NCI-H146 treated with DMSO at 0.1 percent for 48 hours (cell line): ENCODE results near the gene HPF1.
A peak's percentile ranks its signal among the peaks of the same experiment; 100 is the strongest.
"Not testable (repeated sequence)": the region's sequence is repeated elsewhere in the genome, so short reads cannot be mapped to it uniquely, and the experiment has no call there.

Experiments
- DNase-seq: peaks from one replicate; lab custom pipeline; 2025; ENCODE audit not compliant: unreplicated experiment; lab: John Stamatoyannopoulos, UW

The HPF1 gene

DNA sequence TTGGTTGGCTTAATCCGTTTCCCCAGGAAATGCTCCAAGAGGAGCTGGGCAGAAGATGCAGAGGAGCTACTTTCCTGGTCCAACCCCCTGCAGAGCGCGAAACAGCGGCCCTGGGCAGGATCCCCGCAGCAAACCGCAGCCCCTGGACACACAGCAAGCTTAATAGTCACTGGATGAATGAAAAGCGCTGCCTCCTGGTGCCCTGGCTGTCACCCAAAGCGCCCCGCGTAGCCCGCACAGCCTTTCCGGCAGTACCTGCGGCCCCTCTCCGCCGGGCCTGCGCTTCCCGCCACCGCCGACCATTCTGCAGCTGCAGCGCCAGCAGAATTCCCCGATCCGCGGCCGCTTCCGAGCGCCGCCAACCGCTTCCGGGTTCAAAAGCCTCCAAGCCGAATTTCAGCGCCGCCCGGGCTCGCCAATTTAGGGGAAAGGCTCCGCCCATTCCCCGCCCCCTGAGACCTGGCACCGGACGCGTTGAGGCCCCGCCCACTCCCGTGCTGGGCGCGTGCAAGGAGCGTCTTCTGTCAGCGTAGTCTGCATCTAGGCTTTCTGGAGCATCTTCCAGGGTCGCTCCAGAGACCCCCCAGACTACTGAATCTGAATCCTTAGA is at the start of gene HPF1:
TSS of gene HPF1 (minus strand) at position 370 of the 610 bp plus-strand sequence. CDS start at position 303, 67 bp downstream.
- peak; percentile 76 for DNase-seq

DNA sequence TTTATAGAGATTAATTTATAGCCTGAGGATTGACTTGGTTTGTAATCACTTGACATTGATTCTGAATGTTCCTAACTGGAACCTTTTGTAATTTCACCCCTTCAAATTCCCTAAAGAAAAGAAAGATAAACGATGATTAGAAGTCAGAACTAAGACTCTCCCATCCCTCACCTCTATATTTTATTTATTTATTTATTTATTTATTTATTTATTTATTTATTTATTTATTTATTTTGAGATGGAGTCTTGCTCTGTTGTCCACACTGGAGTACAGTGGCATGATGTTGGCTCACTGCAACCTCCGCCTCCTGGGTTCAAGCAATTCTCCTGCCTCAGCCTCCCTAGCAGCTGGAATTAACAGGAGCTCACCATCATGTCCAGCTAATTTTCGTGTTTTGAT is 49.0 kb upstream of the HPF1 start:
- not testable (repeated sequence) for DNase-seq

DNA sequence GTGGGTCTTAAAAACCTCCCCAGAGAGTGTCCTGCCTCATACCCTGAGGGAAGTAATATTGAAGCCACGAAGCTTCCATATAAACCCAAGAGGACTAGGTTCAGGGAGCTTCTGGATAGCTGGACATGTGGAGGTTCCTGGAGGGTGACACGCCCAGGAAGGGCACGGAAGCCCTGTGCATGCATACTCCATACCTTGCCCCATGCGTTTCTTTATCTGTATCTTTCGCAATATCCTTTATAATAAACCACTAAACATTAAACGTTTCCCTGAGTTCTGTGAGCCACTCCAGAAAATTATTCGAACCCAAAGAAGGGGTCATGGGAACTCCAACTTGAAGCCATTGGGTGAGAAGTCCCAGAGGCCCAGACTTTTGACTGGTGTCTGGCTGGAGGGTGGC is 45.7 kb upstream of the HPF1 start:
- no peak for DNase-seq

DNA sequence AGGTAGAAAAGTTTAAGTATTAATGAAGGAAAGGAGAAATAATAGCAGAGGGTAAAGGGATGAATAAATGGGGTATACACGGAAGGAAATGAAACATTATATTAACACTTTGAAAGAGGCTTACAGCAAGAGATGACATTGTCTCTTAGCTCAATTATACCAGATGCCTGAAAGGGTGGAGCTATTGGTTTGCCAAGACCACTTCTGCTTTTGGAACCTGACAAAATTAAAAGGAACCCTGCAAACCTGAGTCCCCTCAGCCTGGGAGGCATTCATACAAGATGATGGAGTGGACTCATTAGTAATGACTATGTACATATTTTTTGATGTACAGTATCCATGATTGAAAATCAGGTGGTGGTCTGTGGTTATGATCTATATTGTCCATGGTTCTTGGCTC is 45.1 kb upstream of the HPF1 start:
- no peak for DNase-seq

DNA sequence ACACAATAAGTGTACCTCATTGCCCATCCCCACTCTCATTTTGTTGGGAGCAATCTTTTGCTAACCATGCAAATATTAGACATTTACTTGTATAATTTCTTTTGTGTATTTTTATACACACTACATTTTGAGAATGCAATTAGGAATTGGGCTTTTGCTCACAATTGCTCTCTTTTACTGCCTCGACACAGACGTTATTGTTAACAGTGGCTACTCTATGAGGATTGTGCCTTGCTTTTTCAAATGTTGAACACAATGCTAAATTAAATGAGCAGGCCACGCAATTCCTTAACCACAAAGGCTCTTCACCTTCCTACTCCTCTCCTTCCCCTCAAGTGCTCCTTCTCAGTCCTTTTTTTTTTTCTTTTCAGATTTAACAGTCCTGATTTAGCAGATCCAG is 42.8 kb upstream of the HPF1 start:
- DNase-seq, result no peak

DNA sequence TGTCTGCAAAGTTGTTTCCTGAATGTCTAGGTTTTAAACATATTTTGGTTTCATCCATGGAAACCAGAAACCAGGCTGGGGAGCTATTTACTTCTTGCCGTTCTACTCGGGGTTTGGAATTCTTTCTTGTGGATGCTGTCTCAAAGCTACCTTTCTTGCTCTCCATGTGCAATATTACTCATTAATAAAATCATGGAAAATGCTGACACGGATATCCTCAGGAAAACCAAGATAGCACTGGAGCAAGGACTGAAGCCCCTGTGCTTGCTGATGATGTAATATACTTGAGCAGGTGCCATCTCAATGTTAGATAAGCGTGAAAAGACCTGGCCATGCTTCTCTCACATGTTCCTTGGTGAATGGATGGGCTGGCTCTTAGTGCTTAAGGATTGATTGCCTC is 41.5 kb upstream of the HPF1 start:
- no peak for DNase-seq

DNA sequence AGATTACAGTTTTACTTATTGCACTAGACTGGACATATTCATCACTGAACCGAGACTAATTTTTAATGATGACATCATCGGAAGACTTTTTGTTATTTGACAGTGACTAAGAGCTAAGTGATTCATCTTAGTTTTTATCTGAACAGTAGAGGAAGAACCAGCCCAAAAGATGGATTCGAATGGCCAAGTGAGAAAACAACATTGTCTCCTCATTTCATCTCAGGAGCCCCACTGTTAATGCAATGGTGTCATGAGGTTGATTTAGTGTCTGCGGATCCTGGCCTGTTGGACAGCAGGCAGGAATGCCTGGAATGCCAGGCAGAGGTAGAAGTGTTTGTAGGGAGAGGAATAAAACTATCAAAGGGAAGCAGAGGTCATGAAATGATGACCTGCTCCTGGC is 37.8 kb upstream of the HPF1 start:
- no peak for DNase-seq

DNA sequence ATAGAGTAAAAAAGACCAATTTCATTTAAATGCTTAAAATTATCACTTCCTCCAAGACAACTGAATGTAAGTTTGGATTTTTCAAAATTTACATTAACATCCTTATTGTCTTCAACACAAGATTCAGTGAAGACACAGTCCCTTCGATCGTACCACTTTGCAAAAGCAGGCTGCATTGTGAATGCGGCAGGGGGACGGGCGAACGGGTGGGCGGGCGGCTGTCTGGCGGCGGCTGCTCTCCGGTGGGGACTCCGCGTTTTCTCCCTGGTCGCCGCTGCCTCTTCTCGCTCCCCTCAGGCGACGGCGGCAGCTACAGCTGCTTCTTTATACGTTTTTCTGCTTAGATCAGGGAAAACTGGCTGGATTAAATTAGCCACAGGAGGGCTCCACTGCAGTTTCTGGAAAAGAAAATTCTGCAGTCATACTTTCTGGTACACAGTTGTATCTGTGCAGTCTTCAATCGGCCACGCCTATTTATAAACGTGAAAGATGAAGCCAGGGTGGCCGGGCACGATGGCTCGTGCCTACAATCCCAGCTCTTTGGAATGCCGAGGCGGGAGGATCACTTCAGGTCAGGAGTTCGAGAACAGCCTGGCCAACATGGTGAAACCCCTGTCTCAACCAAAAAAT is 33.9 kb upstream of the HPF1 start:
- DNase-seq, result peak; percentile 46

DNA sequence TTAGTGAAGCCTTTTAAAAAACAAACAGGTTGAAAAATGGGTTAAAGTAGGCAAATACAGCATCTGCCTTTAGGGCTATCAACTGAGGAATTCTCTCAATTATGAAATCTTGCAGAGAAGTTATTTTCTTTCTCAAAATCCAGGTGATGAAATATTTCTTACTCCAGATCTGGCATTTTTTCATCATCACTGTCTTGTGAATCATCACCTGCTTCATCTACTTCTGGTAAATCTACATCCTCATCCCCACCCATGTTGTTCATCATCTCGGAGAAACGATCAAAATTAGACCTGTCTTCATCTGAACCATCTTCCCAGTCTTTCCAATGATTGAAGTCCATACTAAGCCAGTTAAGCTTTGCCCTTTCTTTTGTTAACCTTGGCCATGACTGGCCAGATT is 33.3 kb upstream of the HPF1 start:
- no peak for DNase-seq

DNA sequence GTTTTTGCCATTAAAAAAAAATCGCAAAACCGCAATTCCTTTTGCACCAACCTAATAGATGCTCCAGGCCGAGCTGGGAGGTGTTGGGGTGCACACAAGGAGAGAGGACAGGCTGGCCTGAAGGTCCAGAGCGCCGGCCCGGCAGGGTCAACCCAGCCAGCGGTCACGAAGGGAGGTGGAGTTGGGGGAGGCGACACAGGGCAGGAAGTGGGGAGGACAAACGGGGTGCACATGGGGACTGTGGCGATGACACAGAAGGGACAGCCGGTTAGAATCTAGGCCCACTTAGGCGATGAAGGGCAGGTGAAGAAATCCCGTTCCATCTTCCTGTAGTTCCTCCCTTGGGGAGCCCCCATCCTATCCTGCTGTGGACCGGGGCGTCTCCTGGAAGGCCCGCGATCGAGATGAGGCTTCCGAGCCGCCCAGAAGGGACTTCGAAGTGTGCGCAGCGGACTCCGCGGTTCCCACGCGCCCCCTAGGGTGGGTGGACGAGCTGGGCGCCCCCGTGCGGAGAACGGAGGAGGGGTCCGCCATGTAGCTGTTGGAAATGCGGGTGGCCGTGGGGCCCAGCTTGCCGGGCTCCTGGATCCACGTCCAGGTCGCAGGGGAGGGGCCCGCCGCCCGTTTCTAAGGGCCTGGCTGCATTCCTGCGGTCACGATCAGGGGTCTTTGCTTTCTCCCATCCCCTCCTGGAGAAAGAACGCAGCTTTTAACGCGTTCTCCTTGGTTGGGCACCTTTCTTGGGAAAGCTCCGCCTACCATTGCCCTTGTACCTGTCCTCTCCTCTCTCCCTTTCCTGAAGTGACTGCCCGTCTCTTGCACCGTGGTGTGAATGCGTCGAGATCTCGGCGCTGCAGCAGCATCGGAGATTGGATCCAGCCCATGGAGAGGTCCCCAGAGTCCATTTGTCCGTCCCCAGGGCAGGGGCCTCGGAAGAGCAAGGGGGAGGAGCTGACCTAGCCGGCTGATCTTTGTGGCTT is 17.0 kb upstream of the HPF1 start:
- no peak for DNase-seq

DNA sequence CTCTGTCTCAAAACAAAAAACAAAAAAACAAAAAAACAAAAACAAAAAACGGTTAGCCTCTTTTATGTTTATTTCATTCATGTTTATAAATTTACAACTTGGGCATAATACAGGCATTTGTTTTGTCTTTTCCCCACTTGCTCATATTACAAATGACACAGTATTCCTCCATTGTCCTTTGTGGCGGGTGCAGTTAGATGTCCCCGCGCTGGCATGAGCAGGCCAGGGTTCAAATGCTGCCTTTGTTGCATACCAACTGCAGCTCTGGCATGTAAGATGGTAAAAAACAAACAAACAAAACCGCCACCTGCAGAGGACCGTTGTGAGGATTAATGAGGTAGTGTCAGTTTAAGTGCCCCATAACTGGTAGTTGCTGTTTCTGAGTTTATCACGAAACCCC is 16.1 kb upstream of the HPF1 start:
- no peak for DNase-seq

DNA sequence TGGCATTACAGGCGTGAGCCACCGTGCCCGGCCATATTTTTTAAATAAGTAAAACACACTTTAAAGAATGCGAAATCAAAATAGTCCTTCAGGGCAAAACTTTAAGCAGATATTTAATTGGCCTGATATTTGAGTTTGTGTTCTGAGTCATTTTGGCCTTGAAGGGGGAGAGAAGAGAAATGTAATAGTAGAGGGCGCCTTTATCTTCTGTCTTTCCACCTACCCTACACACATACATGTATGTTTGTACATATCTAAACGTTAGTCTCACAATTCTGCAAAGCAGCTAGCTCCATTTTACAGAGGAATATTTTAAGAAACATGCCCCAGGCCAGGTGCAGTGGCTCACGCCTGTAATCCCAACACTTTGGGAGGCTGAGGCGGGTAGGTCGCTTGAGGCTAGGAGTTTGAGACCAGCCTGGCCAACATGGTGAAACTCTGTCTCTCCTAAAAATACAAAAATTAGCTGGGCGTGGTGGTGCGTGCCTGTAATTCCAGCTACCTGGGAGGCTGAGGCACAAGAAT is 13.9 kb upstream of the HPF1 start:
- not testable (repeated sequence) for DNase-seq

DNA sequence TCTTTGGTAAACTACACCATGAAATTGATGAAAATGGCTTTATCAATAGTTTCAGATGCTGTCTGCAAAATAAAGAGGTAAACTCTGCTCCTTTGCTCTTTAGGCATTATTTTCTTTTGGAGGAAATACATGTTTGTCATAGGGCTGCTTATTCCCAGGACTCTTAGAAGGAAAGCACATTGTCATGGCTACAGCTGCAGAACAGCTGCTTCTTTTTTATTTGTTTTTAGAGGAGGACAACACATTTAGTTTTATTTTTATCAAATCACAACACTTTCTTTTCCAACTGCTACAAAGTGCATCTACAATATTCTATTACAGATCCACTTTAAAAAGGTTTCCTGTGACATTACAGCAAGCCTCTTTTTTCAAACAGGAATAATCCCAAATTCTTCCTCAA is 12.7 kb upstream of the HPF1 start:
- DNase-seq, result no peak

DNA sequence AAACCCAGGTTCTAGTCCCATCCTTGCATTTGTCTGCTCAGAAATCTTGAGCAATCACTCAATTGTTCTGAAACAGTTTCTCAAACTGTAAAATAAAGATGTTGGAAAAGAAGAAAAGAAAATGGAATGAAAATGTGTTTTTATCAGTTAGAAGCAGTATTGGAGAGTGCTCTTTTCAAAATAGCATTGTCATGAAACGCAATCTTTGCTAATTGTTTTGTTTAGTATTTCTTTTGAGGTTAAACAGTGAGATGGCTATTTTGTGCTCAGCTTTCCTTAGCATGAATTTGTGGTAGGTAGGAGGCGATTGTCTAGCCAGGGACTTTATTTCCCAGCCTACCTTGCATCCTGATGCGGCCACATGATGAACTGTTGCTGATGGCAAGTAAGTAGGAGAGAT is 10.6 kb upstream of the HPF1 start:
- no peak for DNase-seq

DNA sequence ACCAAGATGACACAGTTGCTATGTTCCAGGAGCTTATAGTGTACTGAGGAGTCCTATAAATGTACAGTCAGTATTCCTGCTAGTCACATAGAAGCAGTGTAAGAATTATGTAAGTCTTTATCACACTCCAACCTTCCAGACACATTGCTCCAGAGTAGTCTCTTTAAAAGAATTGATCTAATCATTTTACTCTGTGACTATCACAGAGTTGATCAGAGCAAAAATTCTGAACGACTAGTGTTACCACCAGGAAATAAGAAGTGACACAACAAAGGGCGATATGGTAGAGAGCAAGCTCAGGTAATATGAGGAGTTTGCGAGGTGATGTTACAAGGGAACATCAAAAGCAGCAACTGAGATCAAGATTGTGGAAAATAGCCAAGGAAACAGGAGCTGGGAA is 9.0 kb upstream of the HPF1 start:
- DNase-seq, result no peak

DNA sequence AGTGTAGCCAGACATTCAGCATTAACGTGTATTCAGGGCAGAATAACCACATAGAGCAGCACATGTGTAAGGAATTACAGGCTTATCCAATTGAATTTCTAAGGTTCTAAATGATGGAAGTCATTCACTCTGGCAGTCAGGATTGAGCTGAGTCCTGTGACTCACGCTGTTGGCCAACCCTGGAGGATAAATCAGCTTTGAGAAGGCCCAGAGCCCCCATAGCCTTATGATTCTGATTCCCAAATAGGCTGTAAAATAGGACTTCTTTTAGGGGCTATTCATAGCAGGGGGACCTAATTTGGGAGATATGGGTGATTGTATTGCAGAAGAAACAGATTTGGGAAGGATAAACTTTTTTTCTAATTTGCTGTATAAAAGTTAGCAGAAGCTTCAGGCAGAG is 8.1 kb upstream of the HPF1 start:
- DNase-seq, result no peak

DNA sequence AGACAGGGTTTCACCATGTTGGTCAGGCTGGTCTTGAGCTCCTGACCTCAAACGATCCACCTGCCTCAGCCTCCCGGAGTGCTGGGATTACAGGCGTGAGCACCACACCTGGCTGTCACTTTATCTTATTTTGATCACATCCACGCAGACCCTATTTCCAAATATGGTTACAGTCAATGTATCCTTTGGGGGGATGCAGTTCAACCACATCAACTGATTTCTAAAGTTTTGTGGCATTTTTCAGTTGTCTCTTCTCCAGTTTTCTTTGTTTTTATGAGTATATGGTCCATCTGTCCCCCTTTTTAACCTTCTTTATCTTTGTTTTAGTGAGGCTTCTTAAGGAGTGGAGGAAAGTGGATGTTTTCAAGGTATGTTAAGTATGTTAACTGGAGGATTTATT is 4.1 kb upstream of the HPF1 start:
- DNase-seq, result no peak

DNA sequence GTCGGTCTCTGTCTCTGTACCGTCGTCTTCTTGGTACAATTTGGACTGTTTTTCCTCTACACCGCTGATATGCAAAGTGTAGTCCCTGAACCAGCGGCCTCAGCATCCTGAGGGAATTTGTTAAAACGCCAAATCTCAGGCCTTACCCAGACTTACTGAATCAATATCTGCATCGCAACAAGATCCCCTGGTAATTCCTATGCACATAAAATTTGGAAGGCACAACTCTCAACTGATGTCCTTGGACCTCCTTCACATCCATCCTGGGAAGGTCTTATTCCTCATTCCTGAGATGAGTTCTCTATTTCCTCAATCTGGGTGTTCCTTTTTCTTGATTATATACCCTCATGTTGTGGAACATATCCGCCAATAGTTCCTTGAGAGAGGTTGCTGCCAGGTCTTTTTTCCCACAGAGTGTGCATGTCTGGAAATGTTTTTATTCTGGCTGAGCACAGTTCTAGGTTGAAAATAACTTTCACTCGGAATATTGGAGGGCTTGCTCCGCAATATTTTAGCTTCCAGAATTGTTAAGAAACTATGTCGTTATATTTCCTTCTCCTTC is 738 bp upstream of the HPF1 start:
- DNase-seq, result no peak

DNA sequence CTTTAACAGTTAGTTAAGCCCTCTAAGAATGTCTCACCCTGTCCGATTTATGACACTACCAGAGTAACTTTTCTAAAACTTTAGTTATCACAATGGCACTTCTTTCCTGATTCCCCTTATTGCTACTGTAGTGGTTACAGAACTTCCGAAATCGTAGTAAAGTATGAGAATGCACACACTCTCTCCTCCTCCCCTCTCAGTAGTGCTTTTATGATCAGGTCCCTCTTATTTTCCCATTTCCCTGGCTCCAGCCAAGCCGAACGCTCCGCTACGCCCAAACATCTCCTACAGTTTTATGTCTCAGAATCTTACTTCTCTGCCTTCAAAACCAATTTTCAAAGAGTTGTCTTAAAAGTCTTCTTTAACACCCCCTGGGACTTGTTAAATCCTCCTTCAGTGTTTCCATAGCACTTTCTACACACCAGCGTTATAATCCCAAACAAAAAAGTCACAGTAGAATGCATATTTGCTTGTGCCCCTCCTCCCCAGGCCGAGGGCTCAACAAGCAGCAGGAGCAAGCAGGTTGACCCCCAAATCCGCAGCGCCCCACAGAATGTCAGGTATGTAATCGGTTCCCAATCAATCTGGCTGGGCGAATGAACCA is 671 bp downstream of the HPF1 start:
- DNase-seq, result no peak

DNA sequence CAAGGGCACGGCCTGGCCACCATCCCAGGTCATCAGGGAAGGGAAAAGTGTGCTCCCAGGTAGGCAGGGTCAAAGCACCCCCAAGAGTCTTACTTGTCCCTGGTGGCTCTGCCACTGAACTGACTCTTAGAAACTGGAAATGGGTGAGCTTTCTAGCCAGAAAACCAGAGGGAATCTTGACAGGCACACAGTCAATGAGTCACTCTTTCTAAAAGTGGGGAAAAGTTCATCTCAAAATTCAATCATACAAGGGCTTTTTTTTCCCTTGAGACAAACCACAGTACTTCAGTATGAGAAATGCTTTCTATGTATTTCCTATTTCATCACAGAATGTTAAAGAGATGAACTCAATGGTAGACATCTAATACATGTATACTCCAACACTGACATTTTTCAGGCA is 12.5 kb downstream of the HPF1 start:
- DNase-seq, result no peak

DNA sequence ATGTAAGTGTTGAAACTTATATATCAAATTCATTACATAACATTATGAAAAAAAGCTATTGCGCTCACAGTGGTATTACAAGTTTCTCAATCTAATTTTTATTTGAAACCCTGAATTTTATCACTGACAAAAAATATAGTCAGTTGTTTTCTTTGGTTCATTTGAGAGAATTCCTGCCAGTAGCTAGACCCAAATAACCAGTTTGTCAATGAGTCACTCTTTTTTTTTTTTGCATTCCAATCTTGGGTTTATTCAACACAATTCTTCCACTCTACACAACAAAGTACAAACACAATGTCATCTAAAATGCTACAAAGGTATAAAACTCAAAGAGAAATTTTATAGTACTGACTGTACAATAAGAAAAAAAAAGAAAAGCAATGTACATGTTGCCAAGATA is 13.1 kb downstream of the HPF1 start:
- no peak for DNase-seq
